HepG2 (cell line): ENCODE measurements around the gene GRIP1. TPM values are rescaled to one million over a fixed set of nuclear protein-coding genes. Genes with fewer than 3 reads are reported as not detected.

Source experiments
- ATAC-seq: fragments of 200-7000 bp; cut with Tn5 transposase; 3 replicates; pipeline ENCODE4 v1.9.1; 2020; ENCODE audit warnings: mild to moderate bottlenecking, moderate library complexity
- BruUV-seq: library from RNA; stranded (reverse); fragments of 400-500 nt; replicated peaks from 2 replicates; lab custom pipeline; 2021; lab: Mats Ljungman, UMichigan
- CTCF ChIA-PET: fragments of 300-600 bp; formaldehyde crosslinking; extraction: SDS; loops from one replicate; lab custom pipeline; 2021; ENCODE audit warnings: low total read pairs, inconsistent platforms, low intra/inter-chr PET ratio; lab: Yijun Ruan, JAX
- POLR2A ChIA-PET: fragments of 350-600 bp; sonication (Branson Sonifier 250); formaldehyde crosslinking; loops from one replicate; lab custom pipeline; 2020; ENCODE audit warnings: antibody characterized with exemption, inconsistent platforms; lab: Yijun Ruan, JAX
- DNase-seq: peaks from one replicate; pipeline ENCODE4 v3.0.0-alpha.2; 2015; ENCODE audit warnings: low spot score
- FAIRE-seq: peaks from 3 replicates; lab custom pipeline; 2011; peaks lifted over from hg19 to GRCh38; lab: Jason Lieb, UNC
- H2AFZ ChIP-seq: one replicate; pipeline ENCODE4 v1.6.1; 2011; ENCODE audit warnings: low read length, inconsistent platforms
- H3K27ac ChIP-seq: fragments of 300-600 bp; 3 replicates; pipeline ENCODE4 v1.8.0; 2011; ENCODE audit warnings: mixed run types, mild to moderate bottlenecking, mixed read lengths, low read length, inconsistent platforms; ENCODE audit not compliant: insufficient read depth; ENCODE audit errors: extremely low read length
- H3K27me3 ChIP-seq, 2 experiments: fragments of 200-600 bp in 1 of 2; 2 replicates in 1 of 2; 3 replicates in 1 of 2; pipeline versions ENCODE4 v1.6.0 to v1.8.0; 2011; ENCODE audit warnings: low read length in 2 of 2, mild to moderate bottlenecking in 2 of 2, moderate library complexity in 2 of 2, inconsistent platforms in 1 of 2; ENCODE audit not compliant: insufficient read depth in 2 of 2, control insufficient read depth in 1 of 2
- H3K36me3 ChIP-seq, 2 experiments: fragments of 200-600 bp in 1 of 2; replicated peaks in 1 of 2; 2 replicates in 1 of 2; 3 replicates in 1 of 2; pipeline versions ENCODE4 v1.5.1 to v1.8.0; 2011; ENCODE audit warnings: low read length in 2 of 2, inconsistent platforms in 1 of 2; ENCODE audit not compliant: insufficient read depth in 2 of 2, control insufficient read depth in 1 of 2
- H3K4me1 ChIP-seq: 2 replicates; pipeline ENCODE4 v1.5.1; 2012; ENCODE audit warnings: low read length, inconsistent platforms; ENCODE audit not compliant: insufficient read depth
- H3K4me2 ChIP-seq: 2 replicates; pipeline ENCODE4 v1.6.0; 2011; ENCODE audit warnings: low read depth, low read length, inconsistent platforms
- H3K4me3 ChIP-seq, 3 experiments: fragments of 200-600 bp in 1 of 3; sonication (generic), shearing (Covaris generic) in 1 of 3; replicated peaks in 1 of 3; 2 replicates each; pipeline ENCODE4 v1.5.1; 2011 to 2016; ENCODE audit warnings: low read length in 3 of 3, inconsistent platforms in 2 of 3, low read depth in 2 of 3, mild to moderate bottlenecking in 2 of 3, control low read depth in 1 of 3, mixed read lengths in 1 of 3; ENCODE audit not compliant: insufficient read depth in 1 of 3
- H3K79me2 ChIP-seq: one replicate; pipeline ENCODE4 v1.6.1; 2011; ENCODE audit warnings: low read length, inconsistent platforms; ENCODE audit not compliant: insufficient read depth
- H3K9ac ChIP-seq: 2 replicates; pipeline ENCODE4 v1.6.0; 2011; ENCODE audit warnings: mild to moderate bottlenecking, low read depth, low read length, inconsistent platforms; ENCODE audit not compliant: insufficient read depth
- H3K9me3 ChIP-seq: 2 replicates; pipeline ENCODE4 v1.5.1; 2012; ENCODE audit warnings: mild to moderate bottlenecking, low read length
- H4K20me1 ChIP-seq: 2 replicates; pipeline ENCODE4 v1.6.0; 2011; ENCODE audit warnings: inconsistent platforms, mild to moderate bottlenecking, low read length, moderate library complexity; ENCODE audit not compliant: insufficient read depth
- ARNTL ChIP-seq: sonication (generic); formaldehyde crosslinking; IDR thresholded peaks from 2 replicates; pipeline ENCODE4 v1.4.0; 2020; ENCODE audit warnings: mild to moderate bottlenecking, missing genetic modification reagents
- ATF1 ChIP-seq: IDR thresholded peaks from 2 replicates; pipeline ENCODE4 v1.6.1; 2016; ENCODE audit warnings: mild to moderate bottlenecking, control low read depth
- CSRNP2 ChIP-seq: sonication (generic); formaldehyde crosslinking; conservative IDR thresholded peaks from 2 replicates; pipeline ENCODE4 v1.8.0; 2022; ENCODE audit warnings: low read depth, missing genetic modification reagents
- MTF1 ChIP-seq: sonication (generic); formaldehyde crosslinking; IDR thresholded peaks from 2 replicates; pipeline ENCODE4 v1.5.0; 2020; ENCODE audit warnings: missing genetic modification reagents
- MTF2 ChIP-seq: sonication (generic); formaldehyde crosslinking; IDR thresholded peaks from 2 replicates; pipeline ENCODE4 v1.5.0; 2020; ENCODE audit warnings: missing genetic modification reagents, borderline replicate concordance
- RAD21 ChIP-seq: fragments of 450-650 bp; formaldehyde crosslinking; IDR thresholded peaks from 2 replicates; pipeline ENCODE4 v1.5.0; 2020; ENCODE audit warnings: mild to moderate bottlenecking
- SALL1 ChIP-seq: sonication (generic); formaldehyde crosslinking; IDR thresholded peaks from 2 replicates; pipeline ENCODE4 v1.8.0; 2022; ENCODE audit warnings: mild to moderate bottlenecking, missing genetic modification reagents
- STAG1 ChIP-seq: sonication (generic); formaldehyde crosslinking; IDR thresholded peaks from 2 replicates; pipeline ENCODE4 v1.4.0; 2020; ENCODE audit warnings: missing genetic modification reagents
- ZKSCAN8 ChIP-seq: IDR thresholded peaks from 2 replicates; pipeline ENCODE4 v1.6.1; 2016; ENCODE audit warnings: borderline replicate concordance, missing genetic modification reagents, missing compliant biosample characterization
- WGBS: methylation state at CpG from one replicate; pipeline ENCODE4 v1.1.6; 2017; ENCODE audit warnings: low lambda C conversion rate; 5-methylcytosine and 5-hydroxymethylcytosine counted together
- in situ Hi-C: cut with HindIII; loops from 2 replicates; pipeline ENCODE4 v1.10.0; 2017; ENCODE audit warnings: low pct_unique_long_range_greater_than_20kb; ENCODE audit not compliant: extremely low pct_ligation_motif_present
- intact Hi-C: fragments of 100-400 bp; cut with micrococcal nuclease; formaldehyde crosslinking; loops from one replicate; pipeline ENCODE4 v1.10.0; 2022; ENCODE audit not compliant: unreplicated experiment
- polyA plus RNA-seq, 8 experiments: library from polyadenylated mRNA; depleted of rRNA in 3 of 8; stranded (reverse) in 7 of 8; unstranded in 1 of 8; fragments of >200 nt; fragmentation: Illumina TruSeq in 4 of 8; extraction: Trizol in 4 of 8; gene quantifications; 2 replicates each; pipeline versions ENCODE4 v1.2.1 to v1.2.3, GENCODE V29; 2011 to 2016; ENCODE audit warnings: low read depth in 4 of 8, missing spikeins in 1 of 8, mixed read lengths in 1 of 8; ENCODE audit not compliant: insufficient read depth in 1 of 8
- total RNA-seq, 5 experiments: library from RNA; depleted of rRNA; stranded (reverse); fragments of >200 nt; fragmentation: Illumina TruSeq; extraction: Trizol; gene quantifications; 2 replicates each; pipeline ENCODE4 v1.2.3, GENCODE V29; 2016; ENCODE audit warnings: low read depth in 1 of 5
- TF ChIP-seq, protein P1 (sequence below): sonication (generic); formaldehyde crosslinking; IDR thresholded peaks from 2 replicates; pipeline ENCODE4 v1.4.0; 2020; ENCODE audit warnings: missing genetic modification reagents, mild to moderate bottlenecking, borderline replicate concordance
- TF ChIP-seq, protein P2 (sequence below): sonication (generic); formaldehyde crosslinking; IDR thresholded peaks from 2 replicates; pipeline ENCODE4 v1.4.0; 2020; ENCODE audit warnings: missing genetic modification reagents, borderline replicate concordance

Gene GRIP1
- total and polyA plus RNA-seq, 2 of the 13 experiments (the other 11 are each of a cell fraction or from before 2014, with no cell fraction given) = not detected

DNA sequence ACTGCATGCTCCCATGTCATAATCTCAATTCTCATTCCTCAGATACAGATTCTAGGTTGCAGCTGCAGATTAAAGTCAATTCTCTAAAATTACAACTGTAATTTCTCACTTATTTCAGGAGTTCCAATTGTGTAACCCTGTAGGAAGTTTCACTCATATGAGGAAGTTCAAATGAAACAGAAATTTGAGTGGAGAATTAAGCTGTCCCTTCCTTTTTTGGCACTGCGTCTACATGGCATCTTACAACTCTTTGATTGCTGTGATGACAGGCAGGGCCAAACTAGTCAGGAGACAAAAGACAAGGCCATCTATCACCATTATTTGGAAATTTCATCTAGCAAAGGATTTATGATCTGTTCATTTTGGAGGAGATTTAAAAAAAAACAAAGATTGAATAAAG is 13.3 kb upstream of the GRIP1 start (continued):
- TF ChIP-seq MTF2 (CRISPR knock-in tag) (no peak), MTF1 (no peak)
- TF ChIP-seq, protein P1, sequence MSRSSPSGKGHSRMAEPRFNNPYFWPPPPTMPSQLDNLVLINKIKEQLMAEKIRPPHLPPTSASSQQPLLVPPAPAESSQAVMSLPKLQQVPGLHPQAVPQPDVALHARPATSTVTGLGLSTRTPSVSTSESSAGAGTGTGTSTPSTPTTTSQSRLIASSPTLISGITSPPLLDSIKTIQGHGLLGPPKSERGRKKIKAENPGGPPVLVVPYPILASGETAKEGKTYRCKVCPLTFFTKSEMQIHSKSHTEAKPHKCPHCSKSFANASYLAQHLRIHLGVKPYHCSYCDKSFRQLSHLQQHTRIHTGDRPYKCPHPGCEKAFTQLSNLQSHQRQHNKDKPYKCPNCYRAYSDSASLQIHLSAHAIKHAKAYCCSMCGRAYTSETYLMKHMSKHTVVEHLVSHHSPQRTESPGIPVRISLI (CRISPR knock-in tag) = no peak
- TF ChIP-seq, all 625 proteins: peak for 0

GRCh38 chr12:66688846-66689439 is 10.1 kb upstream of the GRIP1 start:
- peak; percentile 65 for DNase-seq
- H3K79me2 ChIP-seq = no peaks in the 10 kb centered on the region
- H3K36me3 ChIP-seq = no peaks in the 10 kb centered on the region
- no peak overlapping the region for H3K27ac ChIP-seq
- H3K27me3 ChIP-seq = peaks cover 0 to 4% of the 10 kb centered on the region in 2 experiments; a peak in 2 of 5 replicates
- WGBS = 14% methylated on average over 8 of the region's 8 CpGs
- intact Hi-C loops (loop anchor here (1.0 kb wide), 1 partner anchor 172 kb away; no protein-coding TSS in a partner anchor), in situ Hi-C loops (loop anchor here (5.0 kb wide), 1 partner anchor 173 kb away; no protein-coding TSS in a partner anchor)
- H3K9ac ChIP-seq = no peak overlapping the region
- no peak overlapping the region for H3K4me2 ChIP-seq
- H3K9me3 ChIP-seq = no peaks in the 10 kb centered on the region
- FAIRE-seq = peak; percentile 80
- no peak overlapping the region for H2AFZ ChIP-seq
- no peak overlapping the region for H3K4me3 ChIP-seq
- H4K20me1 ChIP-seq = no peaks in the 10 kb centered on the region
- POLR2A ChIA-PET = no interaction called here
- ATAC-seq = peak; percentile 100
- no peaks in the 10 kb centered on the region for H3K4me1 ChIP-seq
- BruUV-seq = no TSS peak
- CTCF ChIA-PET = interaction anchor here (1.4 to 1.8 kb wide), 2 partner anchors 20 to 172 kb away, joined by 7 to 14 read pairs; no protein-coding TSS in a partner anchor
- TF ChIP-seq STAG1 (CRISPR knock-in tag) = peak; percentile 84
- no peak for TF ChIP-seq ZKSCAN8 (CRISPR knock-in tag)
- TF ChIP-seq ARNTL (CRISPR knock-in tag) = no peak
- TF ChIP-seq, protein P2, sequence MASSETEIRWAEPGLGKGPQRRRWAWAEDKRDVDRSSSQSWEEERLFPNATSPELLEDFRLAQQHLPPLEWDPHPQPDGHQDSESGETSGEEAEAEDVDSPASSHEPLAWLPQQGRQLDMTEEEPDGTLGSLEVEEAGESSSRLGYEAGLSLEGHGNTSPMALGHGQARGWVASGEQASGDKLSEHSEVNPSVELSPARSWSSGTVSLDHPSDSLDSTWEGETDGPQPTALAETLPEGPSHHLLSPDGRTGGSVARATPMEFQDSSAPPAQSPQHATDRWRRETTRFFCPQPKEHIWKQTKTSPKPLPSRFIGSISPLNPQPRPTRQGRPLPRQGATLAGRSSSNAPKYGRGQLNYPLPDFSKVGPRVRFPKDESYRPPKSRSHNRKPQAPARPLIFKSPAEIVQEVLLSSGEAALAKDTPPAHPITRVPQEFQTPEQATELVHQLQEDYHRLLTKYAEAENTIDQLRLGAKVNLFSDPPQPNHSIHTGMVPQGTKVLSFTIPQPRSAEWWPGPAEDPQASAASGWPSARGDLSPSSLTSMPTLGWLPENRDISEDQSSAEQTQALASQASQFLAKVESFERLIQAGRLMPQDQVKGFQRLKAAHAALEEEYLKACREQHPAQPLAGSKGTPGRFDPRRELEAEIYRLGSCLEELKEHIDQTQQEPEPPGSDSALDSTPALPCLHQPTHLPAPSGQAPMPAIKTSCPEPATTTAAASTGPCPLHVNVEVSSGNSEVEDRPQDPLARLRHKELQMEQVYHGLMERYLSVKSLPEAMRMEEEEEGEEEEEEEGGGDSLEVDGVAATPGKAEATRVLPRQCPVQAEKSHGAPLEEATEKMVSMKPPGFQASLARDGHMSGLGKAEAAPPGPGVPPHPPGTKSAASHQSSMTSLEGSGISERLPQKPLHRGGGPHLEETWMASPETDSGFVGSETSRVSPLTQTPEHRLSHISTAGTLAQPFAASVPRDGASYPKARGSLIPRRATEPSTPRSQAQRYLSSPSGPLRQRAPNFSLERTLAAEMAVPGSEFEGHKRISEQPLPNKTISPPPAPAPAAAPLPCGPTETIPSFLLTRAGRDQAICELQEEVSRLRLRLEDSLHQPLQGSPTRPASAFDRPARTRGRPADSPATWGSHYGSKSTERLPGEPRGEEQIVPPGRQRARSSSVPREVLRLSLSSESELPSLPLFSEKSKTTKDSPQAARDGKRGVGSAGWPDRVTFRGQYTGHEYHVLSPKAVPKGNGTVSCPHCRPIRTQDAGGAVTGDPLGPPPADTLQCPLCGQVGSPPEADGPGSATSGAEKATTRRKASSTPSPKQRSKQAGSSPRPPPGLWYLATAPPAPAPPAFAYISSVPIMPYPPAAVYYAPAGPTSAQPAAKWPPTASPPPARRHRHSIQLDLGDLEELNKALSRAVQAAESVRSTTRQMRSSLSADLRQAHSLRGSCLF (CRISPR knock-in tag) = no peak
- peak; percentile 65 for TF ChIP-seq RAD21 (CRISPR knock-in tag)
- no peak for TF ChIP-seq CSRNP2 (CRISPR knock-in tag)
- peak; percentile 12; the same call in 1 of the 2 replicates for TF ChIP-seq SALL1
- no peak for TF ChIP-seq ATF1 (CRISPR knock-in tag)
